ENCODE results near the gene PLAGL2. TPM values are rescaled to one million over a fixed set of nuclear protein-coding genes. Genes with fewer than 3 reads are reported as not detected.

The PLAGL2 gene
- total RNA-seq, 1 donor from 2014 or later, result 17.9 TPM

DNA sequence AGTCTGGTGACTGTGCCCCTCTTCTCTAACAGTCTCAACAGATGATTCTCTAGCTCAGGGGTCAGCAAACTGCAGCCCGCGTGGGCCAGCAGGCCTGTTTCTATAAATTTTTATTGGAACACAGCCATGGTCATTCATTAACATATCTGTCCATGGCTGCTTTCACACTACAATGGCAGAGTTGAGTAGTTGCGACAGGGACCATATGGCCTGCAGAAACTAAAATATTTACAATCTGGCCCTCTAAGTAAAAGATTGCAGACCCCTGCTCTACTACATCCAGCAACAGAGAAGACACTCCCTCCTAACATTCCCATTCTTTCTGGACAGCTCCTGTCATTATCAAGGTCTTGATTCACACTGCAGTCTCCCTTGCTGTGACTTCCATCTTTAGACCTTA lies 45.2 kb downstream of the PLAGL2 start:
- no peak overlapping the region for H3K4me3 Mint-ChIP-seq
- no peak overlapping the region for H3K27ac Mint-ChIP-seq
- peaks cover 84% of the 10 kb centered on the region for H3K36me3 Mint-ChIP-seq (ENCODE audit: low read depth)
- H3K4me1 Mint-ChIP-seq, result no peaks in the 10 kb centered on the region
- DNase-seq (no peak), ATAC-seq (ENCODE audit: low read depth) (no peak)
- ChIA-PET POLR2A (no interaction called here), CTCF (no interaction called here)
- no peaks in the 10 kb centered on the region for H3K27me3 Mint-ChIP-seq
- intact Hi-C loops (cut with micrococcal nuclease), result no loop called here
- TF ChIP-seq, protein P1, sequence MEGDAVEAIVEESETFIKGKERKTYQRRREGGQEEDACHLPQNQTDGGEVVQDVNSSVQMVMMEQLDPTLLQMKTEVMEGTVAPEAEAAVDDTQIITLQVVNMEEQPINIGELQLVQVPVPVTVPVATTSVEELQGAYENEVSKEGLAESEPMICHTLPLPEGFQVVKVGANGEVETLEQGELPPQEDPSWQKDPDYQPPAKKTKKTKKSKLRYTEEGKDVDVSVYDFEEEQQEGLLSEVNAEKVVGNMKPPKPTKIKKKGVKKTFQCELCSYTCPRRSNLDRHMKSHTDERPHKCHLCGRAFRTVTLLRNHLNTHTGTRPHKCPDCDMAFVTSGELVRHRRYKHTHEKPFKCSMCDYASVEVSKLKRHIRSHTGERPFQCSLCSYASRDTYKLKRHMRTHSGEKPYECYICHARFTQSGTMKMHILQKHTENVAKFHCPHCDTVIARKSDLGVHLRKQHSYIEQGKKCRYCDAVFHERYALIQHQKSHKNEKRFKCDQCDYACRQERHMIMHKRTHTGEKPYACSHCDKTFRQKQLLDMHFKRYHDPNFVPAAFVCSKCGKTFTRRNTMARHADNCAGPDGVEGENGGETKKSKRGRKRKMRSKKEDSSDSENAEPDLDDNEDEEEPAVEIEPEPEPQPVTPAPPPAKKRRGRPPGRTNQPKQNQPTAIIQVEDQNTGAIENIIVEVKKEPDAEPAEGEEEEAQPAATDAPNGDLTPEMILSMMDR (IDR thresholded peaks at IDR 0.05), result no peak
- H3K9me3 Mint-ChIP-seq, result no peaks in the 10 kb centered on the region

DNA sequence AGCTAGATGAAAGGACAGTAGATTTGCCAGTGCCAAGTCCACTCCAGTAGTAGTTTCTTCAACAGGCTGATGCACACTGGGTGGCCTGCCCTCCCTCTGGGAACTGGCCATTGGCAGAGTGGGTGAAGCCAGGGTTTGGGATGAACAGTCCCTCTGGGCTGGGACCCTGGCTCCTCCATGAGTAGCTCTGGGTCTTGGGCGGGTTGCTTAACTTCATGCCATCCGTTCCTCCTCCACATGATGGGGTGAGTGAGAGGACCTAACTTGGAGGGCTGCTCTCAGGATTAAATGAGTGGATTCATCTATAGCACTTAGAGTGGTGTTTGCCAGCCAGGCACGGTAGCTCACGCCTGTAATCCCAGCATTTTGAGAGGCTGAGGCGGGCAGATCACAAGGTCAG lies 47.2 kb downstream of the PLAGL2 start:
- no peak overlapping the region for H3K27ac Mint-ChIP-seq
- TF ChIP-seq, protein P1 (IDR thresholded peaks at IDR 0.05), result no peak
- CTCF ChIA-PET, result no interaction called here
- H3K9me3 Mint-ChIP-seq, result no peaks in the 10 kb centered on the region
- no peak for DNase-seq
- POLR2A ChIA-PET, result no interaction called here
- intact Hi-C loops (cut with micrococcal nuclease), result no loop called here
- peaks cover 75% of the 10 kb centered on the region for H3K36me3 Mint-ChIP-seq (ENCODE audit: low read depth)
- ATAC-seq (ENCODE audit: low read depth), result no peak
- H3K4me3 Mint-ChIP-seq, result no peak overlapping the region
- H3K27me3 Mint-ChIP-seq, result no peaks in the 10 kb centered on the region
- peaks cover under 1% of the 10 kb centered on the region for H3K4me1 Mint-ChIP-seq

DNA sequence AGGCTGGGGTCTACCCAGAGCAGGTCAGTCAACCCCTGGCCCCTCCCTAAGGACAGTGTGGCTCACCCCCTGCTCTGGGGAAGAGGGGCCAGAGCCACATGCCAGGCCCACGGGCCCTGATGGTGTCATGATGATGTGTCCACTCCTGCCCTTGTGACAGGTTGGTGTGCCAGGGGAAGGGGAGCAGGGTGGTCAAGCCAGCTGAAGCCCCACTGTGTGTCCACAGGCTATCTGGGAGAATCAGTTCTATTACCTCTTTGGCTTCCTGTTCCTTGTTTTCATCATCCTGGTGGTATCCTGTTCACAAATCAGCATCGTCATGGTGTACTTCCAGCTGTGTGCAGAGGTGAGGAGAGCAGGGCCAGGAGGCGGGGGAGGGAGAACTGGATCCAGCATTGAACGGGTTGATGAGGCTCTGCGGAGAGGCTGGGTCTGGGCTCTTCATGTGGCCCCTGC lies 47.7 kb downstream of the PLAGL2 start:
- H3K9me3 Mint-ChIP-seq, result no peaks in the 10 kb centered on the region
- H3K4me1 Mint-ChIP-seq, result peaks cover 5% of the 10 kb centered on the region
- TF ChIP-seq, protein P1 (IDR thresholded peaks at IDR 0.05), result no peak
- H3K27ac Mint-ChIP-seq, result no peak overlapping the region
- intact Hi-C loops (cut with micrococcal nuclease), result no loop called here
- H3K4me3 Mint-ChIP-seq, result no peak overlapping the region
- peaks cover 75% of the 10 kb centered on the region for H3K36me3 Mint-ChIP-seq (ENCODE audit: low read depth)
- CTCF ChIA-PET, result no interaction called here
- POLR2A ChIA-PET, result no interaction called here
- H3K27me3 Mint-ChIP-seq, result no peaks in the 10 kb centered on the region
- no peak for DNase-seq
- no peak for ATAC-seq (ENCODE audit: low read depth)

DNA sequence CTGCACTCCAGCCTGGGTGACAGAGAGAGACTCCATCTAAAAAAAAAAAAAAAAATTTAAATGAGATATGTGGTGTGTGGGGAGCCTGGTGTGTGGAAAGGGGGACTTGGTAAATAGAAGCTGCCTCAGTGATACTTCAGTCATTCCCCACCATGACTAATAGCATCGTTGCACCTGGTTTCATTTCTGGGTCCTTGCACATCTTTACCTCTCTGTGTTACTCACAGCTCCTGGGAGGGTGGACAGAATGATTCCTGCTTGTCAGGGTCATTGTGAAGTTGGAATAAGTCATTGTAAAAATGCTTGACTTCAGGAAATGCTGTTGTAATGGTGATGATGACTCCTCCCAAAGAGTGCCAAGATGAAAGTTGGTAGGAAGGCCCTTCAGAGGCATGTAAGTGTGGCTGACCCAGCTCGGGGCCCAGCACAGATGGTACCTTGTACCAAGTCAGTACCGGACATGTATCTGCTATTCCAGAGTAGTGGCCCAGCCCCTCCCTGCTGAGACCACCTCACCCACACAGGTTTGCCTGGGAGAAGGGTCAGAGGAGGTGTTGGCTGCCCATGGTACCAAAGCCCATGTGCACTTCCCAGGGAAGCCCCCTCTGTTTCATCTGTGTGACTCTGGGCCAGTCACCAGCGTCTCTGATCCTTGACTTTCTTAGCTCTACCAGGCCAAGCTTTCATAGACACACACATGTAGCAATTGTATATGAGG lies 48.4 kb downstream of the PLAGL2 start:
- Mint-ChIP-seq H3K36me3 (ENCODE audit: low read depth) (peaks cover 75% of the 10 kb centered on the region), H3K27ac (no peak overlapping the region), H3K4me3 (no peak overlapping the region), H3K9me3 (no peaks in the 10 kb centered on the region), H3K4me1 (peaks cover 5% of the 10 kb centered on the region), H3K27me3 (no peaks in the 10 kb centered on the region)
- ChIA-PET CTCF (no interaction called here), POLR2A (no interaction called here)
- no peak for DNase-seq
- TF ChIP-seq, protein P1 (IDR thresholded peaks at IDR 0.05), result no peak
- no peak for ATAC-seq (ENCODE audit: low read depth)
- intact Hi-C loops (cut with micrococcal nuclease), result no loop called here

DNA sequence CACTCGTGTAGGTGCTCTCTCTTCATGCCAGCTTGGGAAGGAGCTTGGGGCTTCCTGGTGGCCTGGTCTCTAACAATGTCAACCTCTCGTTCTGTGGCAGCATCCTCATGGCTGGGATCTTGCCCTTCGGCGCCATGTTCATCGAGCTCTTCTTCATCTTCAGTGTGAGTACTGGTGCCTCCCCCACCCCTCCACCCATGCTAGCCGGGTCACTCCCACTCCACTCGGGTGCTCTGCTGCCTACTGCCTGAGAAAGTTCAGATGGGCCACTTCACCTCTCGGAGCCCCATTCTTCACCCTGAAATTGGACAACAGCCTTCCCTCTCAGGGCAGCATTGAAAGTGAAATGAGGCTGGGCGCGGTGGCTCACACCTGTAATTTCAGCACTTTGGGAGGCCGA lies 49.2 kb downstream of the PLAGL2 start:
- ChIA-PET CTCF (no interaction called here), POLR2A (no interaction called here)
- H3K27ac Mint-ChIP-seq, result no peak overlapping the region
- TF ChIP-seq, protein P1 (IDR thresholded peaks at IDR 0.05), result no peak
- H3K4me1 Mint-ChIP-seq, result peaks cover 5% of the 10 kb centered on the region
- DNase-seq, result no peak
- peaks cover 76% of the 10 kb centered on the region for H3K36me3 Mint-ChIP-seq (ENCODE audit: low read depth)
- H3K27me3 Mint-ChIP-seq, result no peaks in the 10 kb centered on the region
- H3K9me3 Mint-ChIP-seq, result no peaks in the 10 kb centered on the region
- no peak for ATAC-seq (ENCODE audit: low read depth)
- no peak overlapping the region for H3K4me3 Mint-ChIP-seq
- intact Hi-C loops (cut with micrococcal nuclease), result no loop called here
